GM21786 (cell line): ENCODE results near the gene OMA1.
"Not testable (repeated sequence)": the region's sequence is repeated elsewhere in the genome, so short reads cannot be mapped to it uniquely, and the experiment has no call there.

Experiments used
- ATAC-seq: cut with Tn5 transposase; IDR thresholded peaks from one replicate; pipeline ENCODE4 v1.9.1; 2021; ENCODE audit not compliant: unreplicated experiment

OMA1 gene

GRCh38 chr1:58529284-58529683 lies 17.2 kb downstream of the OMA1 start:
- ATAC-seq = no peak

GRCh38 chr1:58528518-58528917 lies 18.0 kb downstream of the OMA1 start:
- ATAC-seq = no peak

- no peak for ATAC-seq
These were observed 22.1 kb downstream of the OMA1 start for GRCh38 chr1:58524353-58524945.

GRCh38 chr1:58515794-58516401 lies 30.6 kb downstream of the OMA1 start:
- ATAC-seq = no peak

- no peak for ATAC-seq
These were observed 32.6 kb downstream of the OMA1 start for GRCh38 chr1:58513956-58514355.

GRCh38 chr1:58508629-58509028 lies 37.9 kb downstream of the OMA1 start:
- ATAC-seq = no peak

- no peak for ATAC-seq
These were observed 41.2 kb downstream of the OMA1 start for GRCh38 chr1:58505286-58505685.

GRCh38 chr1:58502519-58502918 lies 44.0 kb downstream of the OMA1 start:
- no peak for ATAC-seq

- ATAC-seq = no peak
These were observed 46.5 kb downstream of the OMA1 start for GRCh38 chr1:58500043-58500442.

GRCh38 chr1:58497499-58497898 lies 49.0 kb downstream of the OMA1 start:
- ATAC-seq = no peak

GRCh38 chr1:58496042-58496441 lies 50.5 kb downstream of the OMA1 start:
- no peak for ATAC-seq

GRCh38 chr1:58488914-58489313 lies 57.6 kb downstream of the OMA1 start:
- not testable (repeated sequence) for ATAC-seq

- no peak for ATAC-seq
These were observed 59.5 kb downstream of the OMA1 start for GRCh38 chr1:58487002-58487401.

- no peak for ATAC-seq
These were observed 64.6 kb downstream of the OMA1 start for GRCh38 chr1:58481962-58482361.

GRCh38 chr1:58480191-58480590 lies 66.3 kb downstream of the OMA1 start:
- ATAC-seq = no peak

- ATAC-seq = no peak
These were observed 69.1 kb downstream of the OMA1 start for GRCh38 chr1:58477390-58477789.

- ATAC-seq = no peak
These were observed 70.3 kb downstream of the OMA1 start for GRCh38 chr1:58476179-58476578.

GRCh38 chr1:58469476-58469875 lies 77.0 kb downstream of the OMA1 start:
- ATAC-seq = no peak

GRCh38 chr1:58469016-58469415 lies 77.5 kb downstream of the OMA1 start:
- ATAC-seq = no peak

- ATAC-seq = no peak
These were observed 77.9 kb downstream of the OMA1 start for GRCh38 chr1:58468612-58469011.

GRCh38 chr1:58466630-58467241 lies 79.8 kb downstream of the OMA1 start:
- ATAC-seq = no peak

- ATAC-seq = no peak
These were observed 80.5 kb downstream of the OMA1 start for GRCh38 chr1:58465825-58466629.
